Measurements from ENCODE around the gene CDCA8. TPM values are rescaled to one million over a fixed set of nuclear protein-coding genes. Genes with fewer than 3 reads are reported as not detected.

CDCA8 gene
- total and polyA plus RNA-seq, 2 of the 13 experiments (the other 11 are each of a cell fraction or from before 2014, with no cell fraction given): 24.1 to 38.6 TPM

DNA sequence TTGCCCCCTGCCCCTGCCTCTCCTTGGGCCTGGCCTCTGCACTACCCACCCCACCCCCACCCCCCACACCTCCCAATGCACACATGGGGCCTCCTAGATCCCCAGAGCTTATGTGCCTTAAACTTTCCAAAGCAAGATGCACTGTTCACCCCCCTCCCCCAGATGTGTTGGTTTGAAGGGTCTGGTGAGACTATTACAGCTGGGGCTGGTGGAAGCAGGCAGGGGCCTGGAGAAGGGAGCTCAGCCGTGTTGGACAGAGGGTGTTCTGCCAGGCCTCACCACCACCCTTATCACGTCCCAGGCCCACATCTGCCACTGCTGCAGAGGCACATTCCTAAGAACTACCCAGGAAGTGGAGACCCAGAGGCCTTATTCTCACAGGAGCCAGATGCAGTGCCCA lies 39.3 kb upstream of the CDCA8 start (continued):
- TF ChIP-seq SOX5 (CRISPR knock-in tag; IDR thresholded peaks at IDR 0.05; ENCODE audit: borderline replicate concordance): no peak
- no peak for TF ChIP-seq KLF11 (CRISPR knock-in tag; IDR thresholded peaks at IDR 0.05)
- TF ChIP-seq ZNF224 (CRISPR knock-in tag; IDR thresholded peaks at IDR 0.05): no peak
- TF ChIP-seq, protein P1, sequence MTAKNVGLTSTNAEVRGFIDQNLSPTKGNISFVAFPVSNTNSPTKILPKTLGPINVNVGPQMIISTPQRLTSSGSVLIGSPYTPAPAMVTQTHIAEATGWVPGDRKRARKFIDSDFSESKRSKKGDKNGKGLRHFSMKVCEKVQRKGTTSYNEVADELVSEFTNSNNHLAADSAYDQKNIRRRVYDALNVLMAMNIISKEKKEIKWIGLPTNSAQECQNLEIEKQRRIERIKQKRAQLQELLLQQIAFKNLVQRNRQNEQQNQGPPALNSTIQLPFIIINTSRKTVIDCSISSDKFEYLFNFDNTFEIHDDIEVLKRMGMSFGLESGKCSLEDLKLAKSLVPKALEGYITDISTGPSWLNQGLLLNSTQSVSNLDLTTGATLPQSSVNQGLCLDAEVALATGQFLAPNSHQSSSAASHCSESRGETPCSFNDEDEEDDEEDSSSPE (CRISPR knock-in tag; IDR thresholded peaks at IDR 0.05): no peak
- TF ChIP-seq YY1 (IDR thresholded peaks at IDR 0.05; ENCODE audit: insufficient read depth, insufficient replicate concordance, low read depth, low read length): no peak
- TF ChIP-seq, protein P2, sequence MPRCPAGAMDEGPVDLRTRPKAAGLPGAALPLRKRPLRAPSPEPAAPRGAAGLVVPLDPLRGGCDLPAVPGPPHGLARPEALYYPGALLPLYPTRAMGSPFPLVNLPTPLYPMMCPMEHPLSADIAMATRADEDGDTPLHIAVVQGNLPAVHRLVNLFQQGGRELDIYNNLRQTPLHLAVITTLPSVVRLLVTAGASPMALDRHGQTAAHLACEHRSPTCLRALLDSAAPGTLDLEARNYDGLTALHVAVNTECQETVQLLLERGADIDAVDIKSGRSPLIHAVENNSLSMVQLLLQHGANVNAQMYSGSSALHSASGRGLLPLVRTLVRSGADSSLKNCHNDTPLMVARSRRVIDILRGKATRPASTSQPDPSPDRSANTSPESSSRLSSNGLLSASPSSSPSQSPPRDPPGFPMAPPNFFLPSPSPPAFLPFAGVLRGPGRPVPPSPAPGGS (CRISPR knock-in tag; IDR thresholded peaks at IDR 0.05): no peak
- TF ChIP-seq ZNF619 (CRISPR knock-in tag; IDR thresholded peaks at IDR 0.05): no peak
- TF ChIP-seq, protein P3, sequence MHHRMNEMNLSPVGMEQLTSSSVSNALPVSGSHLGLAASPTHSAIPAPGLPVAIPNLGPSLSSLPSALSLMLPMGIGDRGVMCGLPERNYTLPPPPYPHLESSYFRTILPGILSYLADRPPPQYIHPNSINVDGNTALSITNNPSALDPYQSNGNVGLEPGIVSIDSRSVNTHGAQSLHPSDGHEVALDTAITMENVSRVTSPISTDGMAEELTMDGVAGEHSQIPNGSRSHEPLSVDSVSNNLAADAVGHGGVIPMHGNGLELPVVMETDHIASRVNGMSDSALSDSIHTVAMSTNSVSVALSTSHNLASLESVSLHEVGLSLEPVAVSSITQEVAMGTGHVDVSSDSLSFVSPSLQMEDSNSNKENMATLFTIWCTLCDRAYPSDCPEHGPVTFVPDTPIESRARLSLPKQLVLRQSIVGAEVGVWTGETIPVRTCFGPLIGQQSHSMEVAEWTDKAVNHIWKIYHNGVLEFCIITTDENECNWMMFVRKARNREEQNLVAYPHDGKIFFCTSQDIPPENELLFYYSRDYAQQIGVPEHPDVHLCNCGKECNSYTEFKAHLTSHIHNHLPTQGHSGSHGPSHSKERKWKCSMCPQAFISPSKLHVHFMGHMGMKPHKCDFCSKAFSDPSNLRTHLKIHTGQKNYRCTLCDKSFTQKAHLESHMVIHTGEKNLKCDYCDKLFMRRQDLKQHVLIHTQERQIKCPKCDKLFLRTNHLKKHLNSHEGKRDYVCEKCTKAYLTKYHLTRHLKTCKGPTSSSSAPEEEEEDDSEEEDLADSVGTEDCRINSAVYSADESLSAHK (CRISPR knock-in tag; IDR thresholded peaks at IDR 0.05; ENCODE audit: borderline replicate concordance): no peak
- TF ChIP-seq KLF16 (CRISPR knock-in tag; IDR thresholded peaks at IDR 0.05): no peak

All from HepG2 (cell line).